Fibroblast of peridontal ligament (primary cell): Measurements from ENCODE around the gene SPEG.

Experiments used
- DNase-seq: peaks from one replicate; pipeline ENCODE4 v3.0.0-alpha.2; 2010; ENCODE audit errors: extremely low read depth

The SPEG gene

GRCh38 chr2:219532378-219532649 is 97.7 kb downstream of the SPEG start:
- DNase-seq, result no peak

DNA sequence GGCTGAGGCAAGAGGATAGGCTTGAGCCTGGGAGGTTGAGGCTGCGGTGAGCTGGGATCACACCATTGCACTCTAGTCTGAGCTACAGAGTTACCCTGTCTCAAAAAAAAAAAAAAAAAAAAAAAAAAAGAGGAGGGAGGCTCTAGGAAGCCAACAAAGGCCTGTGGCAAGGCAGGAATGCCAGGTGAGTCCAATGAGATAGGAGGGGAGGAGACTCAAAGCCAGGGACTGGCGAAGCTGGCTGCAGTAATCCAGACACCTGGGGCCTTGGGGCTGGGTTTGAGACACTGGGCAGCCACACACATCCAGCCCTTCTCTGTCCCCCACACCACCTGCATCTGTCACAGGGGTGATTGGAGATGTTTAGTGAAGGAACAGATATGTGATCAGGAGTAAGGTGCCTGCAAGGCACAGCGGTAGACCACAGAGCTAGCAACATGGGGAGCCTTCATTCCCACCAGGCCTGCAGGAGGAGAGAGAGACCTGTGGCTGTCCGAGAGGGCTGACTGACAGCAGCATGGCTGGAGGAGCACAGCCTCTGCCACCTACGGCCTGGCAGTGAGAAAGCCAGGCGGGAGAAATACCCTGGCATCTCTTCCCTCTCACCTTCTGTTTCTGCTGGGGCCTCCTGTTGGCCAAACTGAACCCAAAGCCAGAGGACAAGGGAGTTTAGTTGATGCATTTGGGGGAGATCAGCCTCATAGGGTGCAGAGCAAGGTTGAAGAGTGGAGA is 99.5 kb downstream of the SPEG start:
- no peak for DNase-seq

GRCh38 chr2:219536425-219536824 is 101.8 kb downstream of the SPEG start:
- no peak for DNase-seq

DNA sequence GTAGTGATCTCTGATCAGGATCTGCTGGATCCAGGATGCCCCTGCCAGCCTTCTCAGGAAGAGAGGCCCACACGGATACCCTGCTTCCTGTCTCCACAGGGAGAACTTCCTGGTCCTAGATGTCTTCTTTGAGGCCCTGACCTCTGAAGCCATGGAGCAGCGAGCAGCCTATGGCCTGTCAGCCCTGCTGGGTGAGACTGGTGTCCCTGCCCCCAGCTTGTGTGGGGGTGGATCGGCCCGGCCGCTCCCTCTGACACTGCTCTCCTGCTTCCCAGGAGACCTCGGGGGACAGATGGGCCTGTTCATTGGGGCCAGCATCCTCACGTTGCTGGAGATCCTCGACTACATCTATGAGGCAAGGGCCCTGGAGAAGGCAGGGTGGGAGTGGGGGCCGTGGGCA is 102.3 kb downstream of the SPEG start:
- no peak for DNase-seq

GRCh38 chr2:219537657-219538488 is 103.2 kb downstream of the SPEG start:
- no peak for DNase-seq

DNA sequence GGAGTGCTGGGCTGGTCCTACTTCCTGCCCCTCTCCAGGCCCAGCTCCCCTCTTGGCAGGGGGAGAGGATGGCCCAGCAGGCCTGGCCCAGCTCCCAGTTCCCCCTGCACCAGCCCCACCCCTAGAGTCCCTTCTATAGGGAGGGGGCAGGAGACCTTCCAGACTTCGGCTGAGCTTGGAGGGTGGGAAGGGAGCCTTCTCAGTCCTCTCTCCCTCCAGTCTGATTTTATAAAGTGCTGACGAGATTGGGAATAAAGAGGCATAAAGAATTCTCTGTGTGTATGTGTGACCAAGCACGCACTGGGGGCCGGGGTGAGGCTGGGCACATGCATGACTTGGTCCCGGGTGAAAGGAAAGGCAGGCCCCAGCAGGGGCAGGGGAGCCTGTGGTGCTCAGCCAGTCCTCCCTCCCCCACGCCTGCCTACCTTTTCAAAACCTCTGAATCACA is 103.9 kb downstream of the SPEG start:
- DNase-seq, result no peak

DNA sequence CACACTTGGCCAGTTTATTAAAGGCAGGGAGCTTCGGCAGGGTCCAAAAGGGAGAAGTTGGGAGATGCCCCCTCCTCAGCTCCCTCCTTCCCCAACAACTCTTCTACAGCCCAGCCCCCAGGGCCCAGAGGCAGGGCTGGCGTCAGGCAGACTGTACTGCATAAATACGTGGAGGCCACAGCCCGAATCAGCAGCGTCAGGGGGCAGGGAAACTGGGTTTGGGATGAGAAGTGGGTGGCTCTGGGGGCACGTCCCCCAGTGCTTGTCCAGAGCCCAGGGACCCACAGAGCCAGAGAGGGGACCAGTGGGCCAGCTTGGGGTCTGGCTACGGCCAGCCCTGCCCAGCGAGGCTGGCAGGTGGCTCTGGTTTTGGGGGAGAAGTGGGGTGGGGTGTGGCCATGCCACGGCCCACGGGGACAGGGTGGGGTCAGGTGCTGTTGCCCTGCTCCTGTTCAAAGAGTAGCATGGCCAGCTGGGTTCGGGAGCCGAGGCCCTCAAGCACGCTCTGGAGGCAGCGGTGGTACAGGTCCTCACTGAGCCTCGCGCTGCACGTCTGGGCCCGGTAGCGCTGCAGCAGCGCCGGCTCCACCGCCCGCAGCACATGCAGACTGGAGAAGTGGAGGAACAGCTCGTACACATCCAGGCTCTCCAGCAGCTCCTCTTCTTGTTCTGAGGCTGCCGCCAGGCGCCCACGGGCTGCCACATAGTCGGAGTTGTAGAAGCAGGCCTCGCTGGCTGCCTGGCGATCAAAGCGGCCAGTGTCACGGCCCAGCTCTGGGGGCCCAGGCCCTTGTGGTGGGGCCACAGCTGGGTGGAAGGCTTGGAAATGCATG is 104.5 kb downstream of the SPEG start:
- DNase-seq, result no peak

- no peak for DNase-seq
Measured at GRCh38 chr2:219539926-219540678, 105.5 kb downstream of the SPEG start.

DNA sequence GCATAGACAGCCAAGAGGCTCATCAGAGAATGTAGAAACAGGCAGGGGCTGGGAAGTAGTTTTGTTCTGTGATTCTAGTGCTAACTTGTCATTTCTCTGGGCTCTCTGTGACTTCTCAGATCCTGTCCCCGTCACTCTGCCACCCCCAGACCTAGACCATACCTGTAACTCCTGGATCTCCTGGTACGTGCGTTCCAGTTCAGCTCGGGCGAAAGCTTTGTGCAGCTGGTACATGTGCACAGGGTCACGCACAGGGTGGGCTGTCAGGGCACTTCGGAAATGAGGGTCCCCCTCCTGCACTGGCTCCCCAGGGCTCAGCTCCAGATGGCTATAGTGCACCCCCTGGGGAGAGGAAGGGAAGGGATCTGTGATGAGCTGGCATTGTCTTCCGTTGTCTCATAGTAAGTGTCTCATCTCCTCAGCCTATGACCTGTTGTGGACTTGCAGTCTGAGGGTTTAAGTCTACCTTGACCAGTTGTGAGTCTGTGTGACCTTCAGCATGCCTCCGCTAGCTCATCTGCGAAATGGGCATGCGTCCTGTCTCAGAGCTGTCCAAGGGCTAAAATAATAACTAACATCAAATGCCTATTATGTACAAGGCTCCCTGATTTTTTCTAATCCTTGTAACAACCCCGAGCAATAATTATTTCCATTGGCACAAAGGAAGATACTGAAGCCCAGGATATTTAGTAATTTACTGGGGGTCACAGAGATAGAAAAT is 106.3 kb downstream of the SPEG start:
- DNase-seq, result no peak

DNA sequence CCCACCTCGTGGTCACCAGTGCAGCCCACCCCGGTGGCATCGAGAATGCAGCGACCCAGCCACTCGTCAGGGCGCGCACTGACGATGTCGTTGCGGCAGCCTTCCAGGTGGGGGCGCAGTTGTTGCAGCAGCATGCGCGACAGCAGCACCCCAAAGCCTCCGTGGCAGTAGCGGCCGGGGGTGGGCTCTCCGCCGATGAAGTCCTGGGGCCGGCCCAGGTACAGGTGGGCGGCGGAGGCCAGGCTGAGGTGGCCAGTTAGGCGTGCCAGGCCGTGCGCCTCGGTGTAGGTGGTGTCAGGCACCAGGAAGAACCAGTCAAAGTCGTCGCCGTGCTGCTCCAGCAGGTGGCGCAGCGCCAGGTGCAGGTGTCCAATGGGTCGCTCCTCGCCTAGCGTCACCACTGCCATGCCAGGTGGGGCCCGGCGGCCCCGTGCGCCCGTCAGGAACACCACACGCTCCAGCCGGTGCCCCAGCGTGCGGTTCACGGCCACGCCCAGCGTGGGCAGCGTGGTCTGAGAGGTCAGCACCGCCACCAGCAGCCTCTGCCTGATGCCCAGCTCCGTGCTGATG is 107.1 kb downstream of the SPEG start:
- DNase-seq, result peak; percentile 40

DNA sequence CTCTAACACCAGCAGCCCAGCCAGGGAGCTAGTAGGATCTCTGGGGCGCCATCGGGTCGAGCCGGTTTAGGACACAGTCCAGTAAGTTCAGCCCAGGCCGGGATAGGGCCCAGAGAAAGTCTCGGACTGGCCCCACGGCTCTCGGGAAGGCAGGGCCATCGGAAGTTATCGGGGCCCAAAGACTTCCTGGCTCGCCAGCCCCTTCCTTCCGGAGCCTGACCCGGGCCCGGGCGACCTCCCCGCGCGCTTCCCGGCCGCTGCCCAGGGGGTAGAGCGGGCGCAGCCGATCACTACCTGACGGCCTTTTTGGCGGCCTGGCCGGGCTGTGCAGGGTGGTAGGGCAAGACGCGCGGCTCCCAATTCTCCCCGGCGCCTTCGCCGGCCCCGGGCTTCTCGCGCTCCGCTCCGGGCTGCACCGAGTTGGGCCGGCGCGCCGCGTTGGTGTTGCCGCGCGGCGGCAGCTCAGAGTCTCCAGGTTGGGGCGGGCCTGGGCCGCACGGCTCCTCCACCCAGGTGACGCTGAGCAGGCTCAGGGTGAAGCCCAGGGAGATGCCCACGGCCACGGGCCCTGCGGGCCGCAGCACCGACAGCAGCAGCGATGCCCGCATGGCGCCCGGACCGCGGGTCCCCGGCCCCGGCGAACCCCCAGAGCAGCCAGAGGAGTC is 108.4 kb downstream of the SPEG start:
- peak; percentile 14 for DNase-seq

DNA sequence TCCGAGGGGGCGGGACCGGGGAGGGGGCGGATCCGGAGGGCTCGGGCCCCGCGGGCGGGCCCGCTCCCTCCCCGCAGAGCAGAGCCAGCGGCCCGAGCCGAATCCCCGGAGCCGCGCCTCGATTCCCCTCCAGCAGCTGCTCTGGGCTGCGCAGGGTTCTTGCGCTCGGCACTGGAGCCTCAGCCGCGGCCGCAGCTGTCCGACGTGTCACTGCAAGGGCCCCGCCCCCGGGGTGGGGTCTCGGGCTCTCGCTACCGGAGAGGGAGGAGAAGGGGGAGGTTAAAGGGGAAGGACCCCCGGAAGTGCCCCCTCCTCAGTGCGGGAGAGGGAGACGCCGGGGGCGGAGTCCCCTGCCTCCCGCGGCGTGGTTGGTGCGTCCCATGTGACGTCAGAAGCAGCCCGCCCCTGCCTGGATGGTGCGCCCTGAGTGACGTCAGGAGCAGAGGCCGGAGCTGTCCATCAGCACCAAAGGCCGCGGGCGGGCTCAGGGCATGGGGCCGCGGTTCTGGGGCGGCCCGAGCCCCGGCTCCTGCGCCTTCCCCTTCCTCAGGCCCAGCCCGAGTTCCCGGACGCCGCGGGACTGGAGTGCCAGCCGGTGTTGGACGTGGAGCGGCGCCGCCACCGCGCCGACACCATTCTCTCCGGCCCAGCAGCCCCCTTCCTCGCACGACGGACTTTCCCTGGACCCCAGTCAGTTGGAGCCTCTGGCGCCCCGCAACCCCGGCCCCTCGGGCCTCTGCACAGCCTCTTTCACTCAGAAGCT is 109.1 kb downstream of the SPEG start, which contains the start of the genes CHPF and TMEM198:
TSS of gene CHPF (minus strand) at position 214 of the 763 bp plus-strand sequence. CDS start 271 bp downstream, outside the sequence.
TSS of gene TMEM198 (plus strand) at position 433 of the 763 bp plus-strand sequence. CDS start 700 bp downstream, outside the sequence.
- peak; percentile 97 for DNase-seq

GRCh38 chr2:219544567-219544966 is 109.9 kb downstream of the SPEG start:
- DNase-seq, result no peak

DNA sequence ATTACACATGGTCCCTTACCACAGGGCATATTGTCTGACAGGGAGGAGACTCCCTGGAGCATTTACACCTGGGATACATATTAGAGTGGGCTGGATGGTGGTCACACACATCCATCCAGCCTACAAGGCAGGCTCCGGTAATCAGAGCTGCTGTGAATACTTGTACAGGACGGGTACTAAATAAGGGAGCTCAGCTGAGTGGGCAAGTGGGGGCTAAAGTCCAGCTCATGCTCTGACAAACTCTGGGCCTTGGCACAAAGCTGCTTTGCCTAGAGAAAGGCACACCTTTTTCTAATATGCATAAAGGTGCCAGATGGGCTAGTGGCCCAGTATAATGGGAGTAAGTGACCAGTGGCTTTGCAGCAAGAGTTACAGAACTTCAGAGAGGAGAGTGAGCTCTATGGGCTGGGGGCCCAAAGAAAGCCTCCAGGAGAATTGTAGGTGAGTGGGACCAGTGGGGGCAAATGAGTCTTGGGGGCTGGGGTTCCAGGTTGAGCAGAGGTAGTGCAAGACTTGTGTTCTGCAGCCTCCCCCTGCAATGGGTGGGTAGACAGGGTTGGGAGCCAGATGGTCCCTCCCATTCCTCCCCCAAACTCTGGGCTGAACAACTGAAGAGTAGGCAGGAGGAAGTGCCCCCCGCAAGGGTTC is 110.8 kb downstream of the SPEG start:
- no peak for DNase-seq

DNA sequence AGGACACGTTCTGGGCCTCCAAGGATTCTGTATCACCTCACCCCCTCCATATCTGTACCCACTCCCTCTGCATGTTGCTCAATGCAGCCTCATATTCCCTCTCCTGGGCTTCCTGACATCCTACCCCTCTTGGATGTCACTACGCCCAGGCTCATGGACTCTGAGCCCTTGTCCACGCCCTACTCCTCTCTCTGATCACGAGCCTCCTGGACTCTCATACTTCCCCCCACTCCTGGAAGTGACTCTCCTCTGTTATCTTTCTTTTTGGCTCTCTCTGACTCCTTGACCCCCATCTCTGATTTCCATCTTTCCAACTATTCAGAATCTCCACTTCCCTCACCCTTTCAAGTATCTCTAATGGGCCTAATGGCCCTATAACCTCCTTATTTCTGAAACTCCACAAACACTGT is 111.3 kb downstream of the SPEG start:
- DNase-seq, result no peak

DNA sequence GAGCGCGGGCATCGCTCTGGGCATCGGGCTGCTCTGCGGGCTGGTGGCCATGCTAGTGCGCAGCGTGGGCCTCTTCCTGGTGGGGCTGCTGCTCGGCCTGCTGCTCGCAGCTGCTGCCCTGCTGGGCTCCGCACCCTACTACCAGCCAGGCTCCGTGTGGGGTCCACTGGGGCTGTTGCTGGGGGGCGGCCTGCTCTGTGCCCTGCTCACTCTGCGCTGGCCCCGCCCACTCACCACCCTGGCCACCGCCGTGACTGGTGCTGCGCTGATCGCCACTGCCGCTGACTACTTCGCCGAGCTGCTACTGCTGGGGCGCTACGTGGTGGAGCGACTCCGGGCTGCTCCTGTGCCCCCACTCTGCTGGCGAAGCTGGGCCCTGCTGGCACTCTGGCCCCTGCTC is 113.0 kb downstream of the SPEG start:
- DNase-seq, result no peak
